Neural cell (in vitro differentiated cells): ENCODE results near the gene PHACTR3.

Source experiments
- EZH2 ChIP-seq: fragments of 200-600, 300-800 bp; shearing (Covaris generic), sonication (generic); IDR thresholded peaks from 2 replicates; pipeline ENCODE4 v1.6.1; 2014; ENCODE audit warnings: antibody characterized with exemption, low read length, borderline replicate concordance, mild to moderate bottlenecking; ENCODE audit not compliant: insufficient read depth, poor library complexity, severe bottlenecking
- TAF1 ChIP-seq: IDR thresholded peaks from 2 replicates; pipeline ENCODE4 v1.6.1; 2012; ENCODE audit warnings: low read depth
- TF ChIP-seq, protein P1 (sequence below): fragments of 450-650 bp; IDR thresholded peaks from 2 replicates; pipeline ENCODE4 v1.5.1; 2014; ENCODE audit warnings: antibody characterized with exemption, mild to moderate bottlenecking, moderate library complexity; ENCODE audit not compliant: poor library complexity, severe bottlenecking

DNA sequence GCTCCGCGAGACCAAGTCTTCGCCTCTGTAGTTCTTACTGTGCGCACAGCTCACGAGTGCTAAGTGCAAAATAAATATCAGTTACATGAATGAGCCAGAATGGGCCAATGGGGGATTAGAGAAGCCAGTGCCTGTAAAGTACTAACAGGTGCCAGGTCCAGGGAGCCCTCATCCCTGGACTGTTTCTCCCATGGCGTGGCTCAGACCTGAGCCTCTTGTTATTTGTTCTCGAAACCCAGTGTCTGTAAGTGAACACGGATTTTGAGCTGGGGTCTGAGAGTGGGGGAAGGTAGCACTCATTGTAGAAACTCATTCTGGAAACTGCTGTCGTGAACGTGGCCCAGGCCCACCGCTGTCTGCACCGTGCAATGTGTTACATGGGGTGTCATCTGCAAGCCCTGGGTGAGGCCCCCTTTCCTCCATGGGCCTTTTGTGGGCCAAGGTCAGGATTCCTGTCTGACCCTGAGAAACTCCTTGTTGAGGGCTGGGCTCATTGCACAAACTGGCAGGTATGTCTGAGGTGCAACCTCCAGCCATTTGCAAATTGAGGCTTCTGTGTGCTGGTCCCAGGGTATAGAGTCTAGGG lies 174.4 kb downstream of the PHACTR3 start:
- TF ChIP-seq, protein P1, sequence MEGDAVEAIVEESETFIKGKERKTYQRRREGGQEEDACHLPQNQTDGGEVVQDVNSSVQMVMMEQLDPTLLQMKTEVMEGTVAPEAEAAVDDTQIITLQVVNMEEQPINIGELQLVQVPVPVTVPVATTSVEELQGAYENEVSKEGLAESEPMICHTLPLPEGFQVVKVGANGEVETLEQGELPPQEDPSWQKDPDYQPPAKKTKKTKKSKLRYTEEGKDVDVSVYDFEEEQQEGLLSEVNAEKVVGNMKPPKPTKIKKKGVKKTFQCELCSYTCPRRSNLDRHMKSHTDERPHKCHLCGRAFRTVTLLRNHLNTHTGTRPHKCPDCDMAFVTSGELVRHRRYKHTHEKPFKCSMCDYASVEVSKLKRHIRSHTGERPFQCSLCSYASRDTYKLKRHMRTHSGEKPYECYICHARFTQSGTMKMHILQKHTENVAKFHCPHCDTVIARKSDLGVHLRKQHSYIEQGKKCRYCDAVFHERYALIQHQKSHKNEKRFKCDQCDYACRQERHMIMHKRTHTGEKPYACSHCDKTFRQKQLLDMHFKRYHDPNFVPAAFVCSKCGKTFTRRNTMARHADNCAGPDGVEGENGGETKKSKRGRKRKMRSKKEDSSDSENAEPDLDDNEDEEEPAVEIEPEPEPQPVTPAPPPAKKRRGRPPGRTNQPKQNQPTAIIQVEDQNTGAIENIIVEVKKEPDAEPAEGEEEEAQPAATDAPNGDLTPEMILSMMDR, result no peak
- no peak for TF ChIP-seq TAF1
- TF ChIP-seq EZH2, result no peak
